Measurements from ENCODE around the gene LPO.

LPO gene

DNA sequence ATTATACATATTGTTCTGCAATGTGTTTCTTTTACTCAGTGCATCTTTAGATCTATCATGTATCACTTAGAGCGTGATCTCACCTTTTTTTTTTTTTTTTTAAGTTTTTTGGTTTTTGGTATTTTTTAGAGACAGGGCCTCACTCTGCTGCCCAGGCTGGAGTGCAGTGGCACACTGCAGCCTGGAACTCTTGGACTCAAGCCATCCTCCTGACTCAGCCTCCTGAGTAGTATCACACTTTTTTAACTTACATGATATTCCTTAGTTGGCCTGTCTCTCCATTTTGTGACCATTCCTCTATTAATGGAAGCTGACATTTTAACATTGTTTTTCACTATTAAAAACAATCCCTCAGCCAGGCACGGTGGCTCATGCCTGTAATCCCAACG, 47.0 kb downstream of the LPO start:
- H3K27ac ChIP-seq (ENCODE audit: low read length) = no peak overlapping the region
- WGBS (ENCODE audit: insufficient coverage, insufficient read length) = no CpG with 5 or more reads among the region's 3 CpGs
- H3K9me3 ChIP-seq (ENCODE audit: control insufficient read depth, insufficient read depth, low read length) = no peaks in the 10 kb centered on the region

DNA sequence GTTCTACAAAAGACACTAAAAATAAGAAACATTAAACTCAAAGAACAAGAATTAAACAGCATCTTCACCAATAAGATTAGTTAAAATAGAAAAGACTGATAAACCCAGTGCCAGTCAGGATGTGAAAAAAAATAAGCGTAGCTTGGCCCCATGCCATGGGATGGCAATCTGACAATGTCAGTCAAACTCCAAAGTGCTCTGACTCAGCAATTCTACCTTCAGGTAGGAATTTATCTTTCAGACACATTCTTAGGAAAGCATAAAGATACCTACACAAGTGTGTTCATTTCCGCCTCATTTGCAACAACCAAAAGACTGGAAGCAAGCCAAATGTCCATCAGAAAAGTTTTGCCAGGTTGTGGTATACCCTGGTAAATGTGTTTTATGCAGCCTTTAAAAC, 51.5 kb downstream of the LPO start:
- Histone ChIP-seq H3K4me3 (ENCODE audit: low read length) (no peak overlapping the region), H3K27ac (ENCODE audit: low read length) (no peak overlapping the region), H3K27me3 (ENCODE audit: control insufficient read depth, insufficient read depth, low read length) (no peaks in the 10 kb centered on the region), H3K36me3 (ENCODE audit: control insufficient read depth, insufficient read depth, low read length) (no peaks in the 10 kb centered on the region), H3K9me3 (ENCODE audit: control insufficient read depth, insufficient read depth, low read length) (no peaks in the 10 kb centered on the region), H3K4me1 (ENCODE audit: control insufficient read depth, insufficient read depth, low read length) (no peaks in the 10 kb centered on the region)
- DNase-seq (ENCODE audit: low read depth, low spot score) = no peak
- WGBS (ENCODE audit: insufficient coverage, insufficient read length) = no CpG with 5 or more reads among the region's 2 CpGs

More for the DNA sequence above, 47.0 kb downstream of the LPO start:
- Histone ChIP-seq H3K27me3 (ENCODE audit: control insufficient read depth, insufficient read depth, low read length) (no peaks in the 10 kb centered on the region), H3K4me3 (ENCODE audit: low read length) (no peak overlapping the region), H3K4me1 (ENCODE audit: control insufficient read depth, insufficient read depth, low read length) (no peaks in the 10 kb centered on the region), H3K36me3 (ENCODE audit: control insufficient read depth, insufficient read depth, low read length) (no peaks in the 10 kb centered on the region)
- DNase-seq (ENCODE audit: low read depth, low spot score) = no peak

DNA sequence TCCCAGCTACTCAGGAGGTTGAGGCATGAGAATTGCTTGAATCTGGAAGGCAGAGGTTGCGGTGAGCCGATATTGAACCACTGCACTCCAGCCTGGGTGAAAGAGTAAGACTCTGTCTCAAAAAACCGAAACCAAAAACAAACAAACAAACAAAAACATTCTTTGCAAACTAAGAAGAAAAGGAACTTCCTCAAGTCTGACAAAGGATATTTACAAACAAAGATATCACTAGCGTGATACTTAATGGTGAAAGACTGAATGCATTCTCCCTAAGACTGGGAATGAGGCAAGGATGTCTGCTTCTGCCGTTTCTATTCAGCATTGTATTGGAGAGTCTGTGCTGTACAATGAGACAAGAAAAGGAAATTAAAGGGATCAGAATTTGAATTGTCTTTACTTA, 52.9 kb downstream of the LPO start:
- no peaks in the 10 kb centered on the region for H3K4me1 ChIP-seq (ENCODE audit: control insufficient read depth, insufficient read depth, low read length)
- DNase-seq (ENCODE audit: low read depth, low spot score) = no peak
- no peaks in the 10 kb centered on the region for H3K27me3 ChIP-seq (ENCODE audit: control insufficient read depth, insufficient read depth, low read length)
- no peak overlapping the region for H3K27ac ChIP-seq (ENCODE audit: low read length)
- H3K9me3 ChIP-seq (ENCODE audit: control insufficient read depth, insufficient read depth, low read length) = no peaks in the 10 kb centered on the region
- no peak overlapping the region for H3K4me3 ChIP-seq (ENCODE audit: low read length)
- WGBS (ENCODE audit: insufficient coverage, insufficient read length) = no CpG with 5 or more reads among the region's 5 CpGs
- no peaks in the 10 kb centered on the region for H3K36me3 ChIP-seq (ENCODE audit: control insufficient read depth, insufficient read depth, low read length)

DNA sequence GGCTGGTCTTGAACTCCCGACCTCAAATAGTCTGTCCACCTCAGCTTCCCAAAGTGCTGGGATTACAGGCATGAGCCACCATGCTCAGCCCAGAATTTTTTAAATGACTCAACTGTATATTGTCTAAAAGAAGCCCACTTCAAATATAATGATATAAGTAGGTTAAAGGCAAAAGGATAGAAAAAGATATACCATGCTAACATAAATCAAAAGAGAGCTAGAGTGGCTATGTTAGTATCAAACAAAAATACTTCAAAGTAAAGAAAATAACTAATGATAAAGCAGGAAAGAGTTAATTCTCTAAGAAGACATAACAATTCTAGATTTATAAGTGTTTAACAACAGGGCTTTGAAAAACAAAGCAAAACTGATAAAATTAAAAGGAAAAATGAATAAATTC, 55.6 kb downstream of the LPO start:
- no peaks in the 10 kb centered on the region for H3K27me3 ChIP-seq (ENCODE audit: control insufficient read depth, insufficient read depth, low read length)
- H3K4me1 ChIP-seq (ENCODE audit: control insufficient read depth, insufficient read depth, low read length) = no peaks in the 10 kb centered on the region
- H3K9me3 ChIP-seq (ENCODE audit: control insufficient read depth, insufficient read depth, low read length) = no peaks in the 10 kb centered on the region
- no peak for DNase-seq (ENCODE audit: low read depth, low spot score)
- H3K4me3 ChIP-seq (ENCODE audit: low read length) = no peak overlapping the region
- H3K27ac ChIP-seq (ENCODE audit: low read length) = no peak overlapping the region
- H3K36me3 ChIP-seq (ENCODE audit: control insufficient read depth, insufficient read depth, low read length) = no peaks in the 10 kb centered on the region
- no CpG with 5 or more reads among the region's 1 CpG for WGBS (ENCODE audit: insufficient coverage, insufficient read length)

DNA sequence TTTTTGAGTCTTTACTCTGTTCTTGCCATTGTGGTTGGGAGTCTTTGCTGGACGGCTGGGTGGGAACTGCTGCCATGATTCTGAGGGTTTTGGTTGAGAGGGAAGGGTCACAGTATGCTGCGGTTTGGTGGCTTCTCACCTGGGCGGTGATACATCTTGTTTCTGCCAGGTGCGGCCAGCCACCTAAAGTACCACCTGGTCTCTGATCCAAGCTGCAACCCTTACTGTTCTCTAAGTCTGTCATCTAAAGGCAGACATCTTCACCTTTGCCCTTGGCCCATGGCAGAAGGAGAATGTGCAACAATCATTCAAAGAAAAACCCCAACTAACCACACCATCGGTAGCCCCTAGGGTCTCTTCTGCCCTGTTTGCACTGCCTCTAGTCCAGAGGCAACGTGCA, 62.0 kb downstream of the LPO start:
- no peak overlapping the region for H3K4me3 ChIP-seq (ENCODE audit: low read length)
- peaks cover 1% of the 10 kb centered on the region; the same call in 1 of the 2 replicates for H3K4me1 ChIP-seq (ENCODE audit: control insufficient read depth, insufficient read depth, low read length)
- H3K27me3 ChIP-seq (ENCODE audit: control insufficient read depth, insufficient read depth, low read length) = no peaks in the 10 kb centered on the region
- no peak overlapping the region for H3K27ac ChIP-seq (ENCODE audit: low read length)
- H3K9me3 ChIP-seq (ENCODE audit: control insufficient read depth, insufficient read depth, low read length) = no peaks in the 10 kb centered on the region
- no CpG with 5 or more reads among the region's 6 CpGs for WGBS (ENCODE audit: insufficient coverage, insufficient read length)
- DNase-seq (ENCODE audit: low read depth, low spot score) = no peak
- H3K36me3 ChIP-seq (ENCODE audit: control insufficient read depth, insufficient read depth, low read length) = no peaks in the 10 kb centered on the region

DNA sequence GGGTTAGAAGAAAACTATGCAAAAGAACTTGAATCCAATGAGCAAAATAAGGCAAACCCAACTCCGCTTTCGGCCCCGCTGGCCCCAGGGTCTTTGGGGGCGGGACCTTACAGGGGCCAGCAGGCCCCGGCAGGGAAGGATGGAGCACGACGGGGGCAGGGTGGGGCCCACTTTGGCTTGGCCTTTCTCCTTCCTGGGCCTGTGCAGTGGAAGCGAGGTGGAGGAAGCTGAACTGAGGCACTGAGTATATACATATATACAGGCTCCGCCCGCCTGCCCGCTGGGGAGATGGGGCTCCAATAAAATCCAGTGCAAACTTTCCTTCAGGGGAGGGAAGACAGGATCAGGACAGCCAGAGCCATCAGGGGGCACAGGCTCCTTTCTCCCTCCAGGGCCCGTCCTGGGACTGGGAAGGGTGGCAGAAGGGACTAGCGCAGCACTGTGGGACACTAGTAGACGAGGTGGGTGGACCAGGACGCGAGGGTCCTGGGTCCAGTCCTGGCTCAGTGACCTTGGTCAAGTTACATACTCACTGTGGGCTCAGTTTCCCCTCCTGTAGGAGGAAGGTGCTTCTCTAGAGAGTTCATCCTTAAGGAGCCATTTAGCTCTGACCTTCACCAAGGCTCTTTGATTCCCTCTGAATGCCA, 63.2 kb downstream of the LPO start:
- Histone ChIP-seq H3K27me3 (ENCODE audit: control insufficient read depth, insufficient read depth, low read length) (no peaks in the 10 kb centered on the region), H3K9me3 (ENCODE audit: control insufficient read depth, insufficient read depth, low read length) (no peaks in the 10 kb centered on the region), H3K27ac (ENCODE audit: low read length) (no peak overlapping the region), H3K36me3 (ENCODE audit: control insufficient read depth, insufficient read depth, low read length) (no peaks in the 10 kb centered on the region), H3K4me1 (ENCODE audit: control insufficient read depth, insufficient read depth, low read length) (peaks cover 1% of the 10 kb centered on the region; the same call in 1 of the 2 replicates), H3K4me3 (ENCODE audit: low read length) (no peak overlapping the region)
- DNase-seq (ENCODE audit: low read depth, low spot score) = no peak
- WGBS (ENCODE audit: insufficient coverage, insufficient read length) = no CpG with 5 or more reads among the region's 16 CpGs

DNA sequence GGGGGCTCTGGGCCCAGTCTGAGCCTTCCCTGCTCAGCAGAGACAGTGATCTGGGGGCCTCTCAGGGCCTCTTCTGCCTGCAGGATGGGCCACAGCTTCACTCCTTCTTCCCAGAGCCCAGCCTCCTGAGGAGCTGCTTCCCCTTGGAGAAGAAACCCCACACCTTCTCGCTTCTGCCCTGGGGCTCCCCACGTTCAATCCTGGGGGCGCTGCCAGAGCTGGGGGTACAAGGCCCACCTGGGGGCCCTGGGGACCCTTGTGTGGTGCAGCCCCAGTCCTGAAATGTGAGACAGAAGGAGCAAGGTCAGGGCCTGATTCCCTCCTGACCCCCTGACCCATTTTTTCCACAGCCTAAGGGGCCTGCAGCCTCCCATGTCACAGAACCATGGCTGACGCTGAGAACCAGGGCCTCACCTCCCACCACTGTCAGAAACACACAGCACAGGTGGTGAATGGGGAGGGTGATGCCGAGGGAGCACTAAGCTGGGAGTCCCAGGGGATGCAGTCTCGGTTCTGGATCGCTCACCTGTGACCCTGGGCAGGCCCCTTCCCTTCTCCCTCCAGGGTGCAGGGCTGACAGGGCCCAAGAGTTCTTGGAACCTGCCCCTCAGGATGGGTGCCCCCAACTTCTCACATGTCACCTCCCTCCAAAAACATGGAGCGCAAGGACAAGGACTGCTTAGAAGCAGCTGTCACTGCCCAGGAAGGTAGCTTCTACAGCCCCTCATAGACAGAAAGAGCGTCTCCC, 64.0 kb downstream of the LPO start:
- WGBS (ENCODE audit: insufficient coverage, insufficient read length) = no CpG with 5 or more reads among the region's 9 CpGs
- Histone ChIP-seq H3K4me1 (ENCODE audit: control insufficient read depth, insufficient read depth, low read length) (peaks cover 1% of the 10 kb centered on the region; the same call in 1 of the 2 replicates), H3K36me3 (ENCODE audit: control insufficient read depth, insufficient read depth, low read length) (no peaks in the 10 kb centered on the region), H3K4me3 (ENCODE audit: low read length) (no peak overlapping the region), H3K9me3 (ENCODE audit: control insufficient read depth, insufficient read depth, low read length) (no peaks in the 10 kb centered on the region), H3K27me3 (ENCODE audit: control insufficient read depth, insufficient read depth, low read length) (no peaks in the 10 kb centered on the region), H3K27ac (ENCODE audit: low read length) (no peak overlapping the region)
- no peak for DNase-seq (ENCODE audit: low read depth, low spot score)

DNA sequence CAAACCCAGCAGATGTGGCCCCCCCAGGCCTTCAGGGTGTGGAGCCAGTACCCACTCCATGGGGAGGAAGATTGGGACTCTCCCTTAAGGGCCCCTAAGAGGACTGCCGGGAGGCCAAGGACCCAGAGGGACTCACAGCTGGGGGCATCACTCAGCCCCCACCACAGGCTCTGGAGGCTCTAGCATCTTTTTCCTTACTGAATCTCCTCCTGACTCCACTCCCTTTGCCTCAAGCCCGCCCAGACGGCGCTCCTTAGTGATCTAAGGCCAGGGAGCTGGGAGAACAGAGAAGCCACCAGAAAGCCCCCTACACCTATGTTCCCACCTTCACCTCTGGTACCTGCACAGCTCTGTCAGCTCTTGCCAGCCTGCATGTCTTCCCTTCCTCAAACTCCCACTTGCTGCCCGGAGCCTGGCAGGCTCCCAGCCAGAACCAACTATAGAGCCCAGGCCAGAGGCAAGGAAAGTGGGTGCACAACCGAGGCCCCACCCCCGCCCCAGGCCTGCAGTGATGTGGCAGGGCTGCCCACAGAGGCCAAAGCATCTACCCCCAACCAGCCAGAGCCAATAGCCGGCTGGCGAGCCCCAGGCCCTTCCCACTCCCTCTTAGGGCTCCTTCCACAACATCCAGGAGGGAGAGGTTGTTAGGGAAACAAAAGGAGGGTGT, 64.7 kb downstream of the LPO start:
- no CpG with 5 or more reads among the region's 9 CpGs for WGBS (ENCODE audit: insufficient coverage, insufficient read length)
- no peak overlapping the region for H3K4me3 ChIP-seq (ENCODE audit: low read length)
- no peaks in the 10 kb centered on the region for H3K9me3 ChIP-seq (ENCODE audit: control insufficient read depth, insufficient read depth, low read length)
- H3K36me3 ChIP-seq (ENCODE audit: control insufficient read depth, insufficient read depth, low read length) = no peaks in the 10 kb centered on the region
- H3K27ac ChIP-seq (ENCODE audit: low read length) = no peak overlapping the region
- no peak for DNase-seq (ENCODE audit: low read depth, low spot score)
- H3K27me3 ChIP-seq (ENCODE audit: control insufficient read depth, insufficient read depth, low read length) = no peaks in the 10 kb centered on the region
- H3K4me1 ChIP-seq (ENCODE audit: control insufficient read depth, insufficient read depth, low read length) = peaks cover 1% of the 10 kb centered on the region; the same call in 1 of the 2 replicates

DNA sequence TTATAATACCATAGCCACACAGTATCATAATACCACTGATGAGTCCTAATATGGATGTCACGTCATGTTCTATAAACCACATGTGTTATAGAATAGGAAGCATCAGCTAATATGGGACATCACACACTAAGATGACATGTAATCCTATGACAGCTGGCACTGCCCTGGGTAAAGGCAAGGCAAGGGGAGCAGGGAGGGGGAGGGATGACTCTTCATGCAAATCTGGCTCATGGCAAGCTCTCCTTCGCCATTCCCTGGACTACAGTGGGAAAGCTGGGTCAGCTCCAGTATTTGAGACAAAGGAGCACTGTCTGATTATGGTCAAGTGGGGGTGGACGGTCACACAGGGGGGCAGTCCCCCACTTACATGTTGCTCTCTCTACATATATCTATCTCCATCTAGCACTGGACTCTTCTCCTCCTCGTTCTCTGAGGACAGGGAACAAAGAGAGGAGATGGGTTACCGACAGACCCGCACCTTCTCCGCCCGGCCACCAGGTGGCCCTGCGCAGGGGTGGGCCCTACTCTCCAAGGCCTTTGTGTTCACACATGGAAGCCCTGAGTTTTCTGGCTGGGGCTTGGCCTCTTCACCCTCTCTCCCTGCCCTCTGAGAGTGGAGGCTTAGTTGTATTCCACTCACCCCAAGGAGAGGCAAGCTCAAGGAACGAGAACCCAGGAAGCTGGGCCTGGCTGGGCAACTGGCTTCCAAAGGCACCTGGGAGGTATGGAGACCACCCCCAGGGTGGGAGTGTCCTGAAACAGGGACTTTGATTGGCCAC, 65.8 kb downstream of the LPO start:
- peak; percentile 52 for DNase-seq (ENCODE audit: low read depth, low spot score)
- H3K27ac ChIP-seq (ENCODE audit: low read length) = no peak overlapping the region
- H3K36me3 ChIP-seq (ENCODE audit: control insufficient read depth, insufficient read depth, low read length) = no peaks in the 10 kb centered on the region
- no peaks in the 10 kb centered on the region for H3K9me3 ChIP-seq (ENCODE audit: control insufficient read depth, insufficient read depth, low read length)
- no peaks in the 10 kb centered on the region for H3K27me3 ChIP-seq (ENCODE audit: control insufficient read depth, insufficient read depth, low read length)
- no peak overlapping the region for H3K4me3 ChIP-seq (ENCODE audit: low read length)
- WGBS (ENCODE audit: insufficient coverage, insufficient read length) = no CpG with 5 or more reads among the region's 10 CpGs
- H3K4me1 ChIP-seq (ENCODE audit: control insufficient read depth, insufficient read depth, low read length) = peaks cover 1% of the 10 kb centered on the region; the same call in 1 of the 2 replicates
